HG02763 (cell line): ENCODE data around the gene HCLS1.
"Not testable (repeated sequence)": the region's sequence is repeated elsewhere in the genome, so short reads cannot be mapped to it uniquely, and the experiment has no call there.

ENCODE experiments used
- ATAC-seq: cut with Tn5 transposase; IDR thresholded peaks from one replicate; pipeline ENCODE4 v1.9.1; 2021; ENCODE audit warnings: mild to moderate bottlenecking, moderate library complexity; ENCODE audit not compliant: unreplicated experiment

The HCLS1 gene

DNA sequence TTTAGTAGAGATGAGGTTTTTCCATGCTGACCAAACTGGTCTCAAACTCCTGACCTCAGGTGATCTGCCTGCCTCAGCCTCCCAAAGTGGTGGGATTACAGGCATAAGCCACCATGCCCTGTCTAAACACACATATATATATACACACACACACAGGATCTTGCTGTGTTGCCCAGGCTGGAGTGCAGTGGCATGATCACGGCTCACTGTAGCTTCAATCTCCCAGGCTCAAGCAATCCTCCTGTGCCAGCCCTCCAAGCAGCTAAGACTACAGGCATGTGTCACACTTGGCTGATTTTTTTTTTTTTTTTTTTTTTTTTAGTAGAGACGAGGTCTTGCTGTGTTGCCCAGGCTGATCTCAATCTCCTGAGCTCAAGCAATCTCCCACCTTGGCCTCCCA lies 60.8 kb downstream of the HCLS1 start:
- ATAC-seq = not testable (repeated sequence)

- ATAC-seq = no peak
Observed at GRCh38 chr3:121598564-121598963, 62.1 kb downstream of the HCLS1 start.

DNA sequence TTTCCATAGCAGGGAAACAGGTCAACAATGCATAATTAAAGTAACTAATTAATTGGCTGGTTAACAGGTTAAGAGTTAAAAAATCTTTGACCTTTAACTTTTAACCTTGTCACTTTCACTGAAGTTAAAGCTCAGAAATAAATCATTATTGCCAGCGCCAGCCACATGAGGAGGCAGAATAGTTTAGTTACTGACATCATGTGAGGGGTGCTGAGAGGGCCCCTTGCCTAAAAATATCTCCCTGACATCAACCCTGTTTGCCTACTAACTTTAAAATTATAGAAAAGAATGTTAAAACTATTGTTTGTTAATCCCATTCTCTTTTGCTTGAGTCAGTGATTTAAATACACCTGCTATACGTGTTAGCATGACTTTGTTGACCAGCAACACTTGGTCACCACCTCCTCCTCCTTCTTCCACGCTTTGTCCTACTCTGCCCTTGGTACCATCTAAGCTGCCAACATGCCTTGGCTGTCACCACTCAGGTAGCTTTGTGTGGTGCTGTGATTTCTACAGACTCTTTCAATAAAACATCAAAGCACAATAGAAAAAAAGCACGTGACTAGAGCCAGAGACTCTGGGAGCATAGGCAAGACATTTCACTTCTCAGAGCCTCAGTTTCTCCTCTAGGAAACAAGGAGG lies 64.8 kb downstream of the HCLS1 start:
- ATAC-seq = no peak

- ATAC-seq = no peak
Observed at GRCh38 chr3:121594850-121595249, 65.9 kb downstream of the HCLS1 start.

GRCh38 chr3:121593806-121594205 lies 66.9 kb downstream of the HCLS1 start:
- peak; percentile 22 for ATAC-seq

- peak; percentile 76 for ATAC-seq
Observed at GRCh38 chr3:121592856-121593702, 67.6 kb downstream of the HCLS1 start, which contains the start of gene FBXO40. Gene FBXO40, plus strand, starts transcription at chr3:121593379. Its CDS starts 27,197 bp downstream, at chr3:121620576.

- ATAC-seq = no peak
Observed at GRCh38 chr3:121584418-121584817, 76.3 kb downstream of the HCLS1 start.

DNA sequence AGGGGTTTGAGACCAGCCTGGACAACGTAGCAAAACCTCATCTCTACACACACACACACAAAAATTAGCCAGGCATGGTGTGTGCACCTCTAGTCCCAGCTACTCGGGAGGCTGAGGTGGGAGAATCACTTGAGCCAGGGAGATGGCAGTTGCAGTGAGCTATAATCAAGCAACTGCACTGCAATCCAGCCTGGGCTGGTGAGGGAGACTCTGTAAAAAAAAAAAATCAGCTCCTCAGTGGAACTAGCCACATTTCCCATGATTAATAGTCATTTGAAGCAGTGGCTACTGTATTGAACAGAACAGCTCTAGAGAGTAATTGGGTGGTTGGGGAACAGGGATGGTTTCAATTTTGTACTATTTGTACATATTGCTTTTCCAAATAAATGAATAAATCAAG lies 79.0 kb downstream of the HCLS1 start:
- no peak for ATAC-seq
